PC-3 (cell line): ENCODE measurements around the gene GPRIN1. TPM values are rescaled to one million over a fixed set of nuclear protein-coding genes. Genes with fewer than 3 reads are reported as not detected.
A peak's percentile ranks its signal among the peaks of the same experiment; 100 is the strongest.

ENCODE experiments used
- ATAC-seq: fragments of 200-7000 bp; cut with Tn5 transposase; 2 replicates; pipeline ENCODE4 v1.9.1; 2020; ENCODE audit warnings: mild to moderate bottlenecking, moderate library complexity
- BruUV-seq: library from RNA; stranded (reverse); fragments of 400-500 nt; replicated peaks from 2 replicates; lab custom pipeline; 2021; lab: Mats Ljungman, UMichigan
- CTCF ChIA-PET: fragments of 300-600 bp; sonication (Branson Sonifier 250); formaldehyde crosslinking; loops from one replicate; lab custom pipeline; 2022; ENCODE audit warnings: antibody characterized with exemption; lab: Charles Lee
- POLR2A ChIA-PET: fragments of 300-600 bp; sonication (Branson Sonifier 250); formaldehyde crosslinking; loops from one replicate; lab custom pipeline; 2022; ENCODE audit warnings: antibody characterized with exemption; ENCODE audit not compliant: unreplicated experiment; lab: Charles Lee
- DNase-seq: peaks from one replicate; pipeline ENCODE4 v3.0.0-alpha.2; 2015
- H2AFZ ChIP-seq: fragments of 300-600 bp; sonication (generic); 2 replicates; pipeline ENCODE4 v1.6.0; 2016; ENCODE audit warnings: antibody characterized with exemption, low read length
- H3F3A ChIP-seq: fragments of 300-600 bp; sonication (generic); one replicate; pipeline ENCODE4 v1.6.0; 2017; ENCODE audit warnings: antibody characterized with exemption, low read length, control low read depth, mild to moderate bottlenecking; ENCODE audit not compliant: unreplicated experiment
- H3K27ac ChIP-seq: fragments of 300-600 bp; sonication (generic); 2 replicates; pipeline ENCODE4 v1.5.1; 2016; ENCODE audit warnings: mild to moderate bottlenecking, low read length
- H3K27me3 ChIP-seq: fragments of 300-600 bp; sonication (generic); 2 replicates; pipeline ENCODE4 v1.6.1; 2016; ENCODE audit warnings: low read length, mixed read lengths
- H3K36me3 ChIP-seq: fragments of 300-600 bp; sonication (generic); 2 replicates; pipeline ENCODE4 v1.6.1; 2016; ENCODE audit warnings: low read depth, mixed run types, low read length, mixed read lengths
- H3K4me1 ChIP-seq: fragments of 300-600 bp; sonication (generic); 2 replicates; pipeline ENCODE4 v1.5.1; 2016; ENCODE audit warnings: low read length; ENCODE audit not compliant: insufficient read depth
- H3K4me2 ChIP-seq: fragments of 300-600 bp; sonication (generic); 2 replicates; pipeline ENCODE4 v1.6.0; 2016; ENCODE audit warnings: low read length
- H3K4me3 ChIP-seq: fragments of 300-600 bp; sonication (generic); 2 replicates; pipeline ENCODE4 v1.5.1; 2016; ENCODE audit warnings: mild to moderate bottlenecking, low read length, mixed read lengths
- H3K79me2 ChIP-seq: fragments of 300-600 bp; sonication (generic); 2 replicates; pipeline ENCODE4 v1.6.1; 2017; ENCODE audit warnings: low read length, mixed read lengths
- H3K9ac ChIP-seq: fragments of 300-600 bp; sonication (generic); 2 replicates; pipeline ENCODE4 v1.6.0; 2016; ENCODE audit warnings: mild to moderate bottlenecking, low read length
- H3K9me2 ChIP-seq: fragments of 300-600 bp; sonication (generic); replicated peaks from 2 replicates; pipeline ENCODE4 v1.6.1; 2016; ENCODE audit warnings: mixed run types, low read length, mixed read lengths
- H3K9me3 ChIP-seq: fragments of 300-600 bp; sonication (generic); 2 replicates; pipeline ENCODE4 v1.6.1; 2016; ENCODE audit warnings: low read length, mixed read lengths
- H4K20me1 ChIP-seq: fragments of 300-600 bp; sonication (generic); 2 replicates; pipeline ENCODE4 v1.6.1; 2016; ENCODE audit warnings: low read length, mixed read lengths
- CTCF ChIP-seq: fragments of 300-600 bp; sonication (generic); conservative IDR thresholded peaks from 2 replicates; pipeline ENCODE4 v1.5.1; 2017; ENCODE audit warnings: antibody characterized with exemption, low read depth, mild to moderate bottlenecking, low read length
- EZH2 ChIP-seq: fragments of 300-600 bp; sonication (generic); IDR thresholded peaks from one replicate; pipeline ENCODE4 v1.6.1; 2017; ENCODE audit warnings: antibody characterized with exemption, mild to moderate bottlenecking, low read length; ENCODE audit not compliant: unreplicated experiment
- EZH2phosphoT487 ChIP-seq: fragments of 300-600 bp; sonication (generic); IDR thresholded peaks from 2 replicates; pipeline ENCODE4 v1.6.1; 2018; ENCODE audit warnings: mild to moderate bottlenecking, antibody characterized with exemption, low read length, borderline replicate concordance
- intact Hi-C: fragments of 100-400 bp; cut with micrococcal nuclease; formaldehyde crosslinking; loops from 2 replicates; pipeline ENCODE4 v1.9.0; 2023
- total RNA-seq: library from RNA; depleted of rRNA; stranded (reverse); fragments of >200 nt; gene quantifications from 2 replicates; pipeline ENCODE4 v1.2.3, GENCODE V29; 2014

The GPRIN1 gene
- total RNA-seq, 1 experiment from 2014 or later, result 18.7 TPM

- Histone ChIP-seq H3K36me3 (no peaks in the 10 kb centered on the region), H3K4me3 (no peak overlapping the region), H3K9ac (no peak overlapping the region), H2AFZ (no peak overlapping the region), H4K20me1 (peaks cover 11% of the 10 kb centered on the region), H3K9me2 (no peaks in the 10 kb centered on the region), H3K4me1 (peaks cover 27% of the 10 kb centered on the region), H3K9me3 (no peaks in the 10 kb centered on the region), H3K27me3 (no peaks in the 10 kb centered on the region), H3K4me2 (no peak overlapping the region), H3F3A (no peaks in the 10 kb centered on the region), H3K27ac (no peak overlapping the region), H3K79me2 (0 out of 2 replicates have a peak, but pooled peaks cover 6% of the 10 kb centered on the region)
- TF ChIP-seq CTCF, result no peak
- no peak for TF ChIP-seq EZH2phosphoT487
- no peak for TF ChIP-seq EZH2
- intact Hi-C loops, result no loop called here
- no TSS peak for BruUV-seq
- DNase-seq (peak; percentile 85), ATAC-seq (no peak)
- POLR2A ChIA-PET, result no interaction called here
- CTCF ChIA-PET, result no interaction called here
Measured at GRCh38 chr5:176611435-176611834, 1.5 kb upstream of the GPRIN1 start.

- ATAC-seq, result no peak
- CTCF ChIA-PET, result no interaction called here
- peak overlapping the region; percentile 53 for H3K9ac ChIP-seq
Measured at GRCh38 chr5:176610435-176610773, 448 bp upstream of the GPRIN1 start.

More at GRCh38 chr5:176610435-176610773, 448 bp upstream of the GPRIN1 start:
- intact Hi-C loops, result no loop called here
- POLR2A ChIA-PET, result no interaction called here
- no peak for TF ChIP-seq CTCF
- TF ChIP-seq EZH2, result no peak
- no peak for TF ChIP-seq EZH2phosphoT487
- Histone ChIP-seq H3K36me3 (no peaks in the 10 kb centered on the region), H2AFZ (peak overlapping the region; percentile 91), H3K9me2 (no peaks in the 10 kb centered on the region), H3K4me2 (peak overlapping the region; percentile 92), H3K9me3 (no peaks in the 10 kb centered on the region), H3K27ac (no peak overlapping the region), H3K4me3 (peak overlapping the region; percentile 77), H3K4me1 (peaks cover 25% of the 10 kb centered on the region), H3F3A (no peaks in the 10 kb centered on the region), H3K79me2 (0 out of 2 replicates have a peak, but pooled peaks cover 6% of the 10 kb centered on the region), H3K27me3 (no peaks in the 10 kb centered on the region), H4K20me1 (peaks cover 11% of the 10 kb centered on the region)
- DNase-seq, result no peak
- no TSS peak for BruUV-seq
